Measurements from ENCODE around the gene MRPS14.

- no peak for TF ChIP-seq POLR2A (IDR thresholded peaks at IDR 0.05)
- TF ChIP-seq, protein P1, sequence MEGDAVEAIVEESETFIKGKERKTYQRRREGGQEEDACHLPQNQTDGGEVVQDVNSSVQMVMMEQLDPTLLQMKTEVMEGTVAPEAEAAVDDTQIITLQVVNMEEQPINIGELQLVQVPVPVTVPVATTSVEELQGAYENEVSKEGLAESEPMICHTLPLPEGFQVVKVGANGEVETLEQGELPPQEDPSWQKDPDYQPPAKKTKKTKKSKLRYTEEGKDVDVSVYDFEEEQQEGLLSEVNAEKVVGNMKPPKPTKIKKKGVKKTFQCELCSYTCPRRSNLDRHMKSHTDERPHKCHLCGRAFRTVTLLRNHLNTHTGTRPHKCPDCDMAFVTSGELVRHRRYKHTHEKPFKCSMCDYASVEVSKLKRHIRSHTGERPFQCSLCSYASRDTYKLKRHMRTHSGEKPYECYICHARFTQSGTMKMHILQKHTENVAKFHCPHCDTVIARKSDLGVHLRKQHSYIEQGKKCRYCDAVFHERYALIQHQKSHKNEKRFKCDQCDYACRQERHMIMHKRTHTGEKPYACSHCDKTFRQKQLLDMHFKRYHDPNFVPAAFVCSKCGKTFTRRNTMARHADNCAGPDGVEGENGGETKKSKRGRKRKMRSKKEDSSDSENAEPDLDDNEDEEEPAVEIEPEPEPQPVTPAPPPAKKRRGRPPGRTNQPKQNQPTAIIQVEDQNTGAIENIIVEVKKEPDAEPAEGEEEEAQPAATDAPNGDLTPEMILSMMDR (IDR thresholded peaks at IDR 0.05), result no peak
Observed at GRCh38 chr1:174990382-174990999, 32.7 kb downstream of the MRPS14 start.
